GM12873 (cell line): ENCODE measurements around the gene YWHAE.

Experiments used
- TF ChIP-seq, protein P1 (sequence below): IDR thresholded peaks from 2 replicates; pipeline ENCODE4 v1.5.1; 2012; ENCODE audit warnings: low read depth, mild to moderate bottlenecking, moderate library complexity, low read length, control low read depth; ENCODE audit not compliant: insufficient read depth; ENCODE audit errors: missing control alignments

Gene YWHAE

DNA sequence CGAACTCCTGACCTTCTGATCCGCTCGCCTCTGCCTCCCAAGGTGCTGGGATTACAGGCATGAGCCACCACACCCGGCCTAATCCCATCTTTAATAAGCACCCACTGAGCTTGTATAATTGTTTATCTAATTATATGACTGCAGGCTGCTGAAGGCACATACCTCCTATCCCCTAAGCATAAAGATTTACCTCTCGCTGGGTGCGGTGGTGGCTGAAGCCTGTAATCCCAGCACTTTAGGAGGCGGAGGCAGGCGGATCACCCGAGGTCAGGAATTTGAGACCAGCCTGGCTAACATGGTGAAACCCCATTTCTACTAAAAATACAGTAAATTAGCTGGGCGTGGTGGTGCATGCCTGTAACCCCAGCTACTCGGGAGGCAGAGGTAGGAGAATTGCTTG, 20.1 kb upstream of the YWHAE start:
- TF ChIP-seq, protein P1, sequence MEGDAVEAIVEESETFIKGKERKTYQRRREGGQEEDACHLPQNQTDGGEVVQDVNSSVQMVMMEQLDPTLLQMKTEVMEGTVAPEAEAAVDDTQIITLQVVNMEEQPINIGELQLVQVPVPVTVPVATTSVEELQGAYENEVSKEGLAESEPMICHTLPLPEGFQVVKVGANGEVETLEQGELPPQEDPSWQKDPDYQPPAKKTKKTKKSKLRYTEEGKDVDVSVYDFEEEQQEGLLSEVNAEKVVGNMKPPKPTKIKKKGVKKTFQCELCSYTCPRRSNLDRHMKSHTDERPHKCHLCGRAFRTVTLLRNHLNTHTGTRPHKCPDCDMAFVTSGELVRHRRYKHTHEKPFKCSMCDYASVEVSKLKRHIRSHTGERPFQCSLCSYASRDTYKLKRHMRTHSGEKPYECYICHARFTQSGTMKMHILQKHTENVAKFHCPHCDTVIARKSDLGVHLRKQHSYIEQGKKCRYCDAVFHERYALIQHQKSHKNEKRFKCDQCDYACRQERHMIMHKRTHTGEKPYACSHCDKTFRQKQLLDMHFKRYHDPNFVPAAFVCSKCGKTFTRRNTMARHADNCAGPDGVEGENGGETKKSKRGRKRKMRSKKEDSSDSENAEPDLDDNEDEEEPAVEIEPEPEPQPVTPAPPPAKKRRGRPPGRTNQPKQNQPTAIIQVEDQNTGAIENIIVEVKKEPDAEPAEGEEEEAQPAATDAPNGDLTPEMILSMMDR: no peak

DNA sequence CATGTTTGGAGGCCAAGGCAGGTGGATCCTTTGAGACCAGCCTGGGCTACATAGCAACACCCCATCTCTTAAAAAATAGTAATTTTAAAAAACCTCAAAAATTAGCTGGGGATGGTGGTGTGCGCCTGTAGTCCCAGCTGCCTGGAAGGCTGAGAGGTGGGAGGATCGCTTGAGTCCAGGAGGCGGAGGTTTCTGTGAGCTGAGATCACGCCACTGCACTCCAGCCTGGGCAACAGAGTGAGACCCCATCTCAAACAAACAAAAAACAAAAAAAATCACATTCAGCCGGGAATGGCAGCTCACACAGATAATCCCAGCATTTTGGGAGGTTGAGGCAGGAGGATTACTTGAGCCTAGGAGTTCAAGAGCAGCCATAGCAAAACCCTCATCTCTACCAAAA, 16.4 kb upstream of the YWHAE start:
- TF ChIP-seq, protein P1: no peak

DNA sequence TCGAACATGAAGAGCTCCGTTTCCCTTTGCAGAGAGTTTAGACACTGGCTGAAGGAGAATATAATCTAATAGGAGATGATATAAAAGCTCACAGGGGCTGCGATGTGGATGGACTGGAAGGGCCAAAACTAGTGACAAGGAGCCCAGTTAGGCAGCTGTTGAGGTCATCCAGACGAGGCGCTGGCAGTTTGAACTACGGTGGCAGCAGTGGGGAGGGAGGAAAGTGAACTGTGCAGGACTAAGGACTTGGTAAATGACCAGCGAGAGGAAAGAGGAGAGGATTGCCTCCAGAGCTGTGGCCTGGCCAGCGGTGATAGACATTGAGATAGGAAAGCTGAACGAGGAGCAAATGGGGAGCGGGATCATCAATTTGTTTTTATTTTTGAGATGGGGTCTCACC, 14.6 kb upstream of the YWHAE start:
- TF ChIP-seq, protein P1: no peak

DNA sequence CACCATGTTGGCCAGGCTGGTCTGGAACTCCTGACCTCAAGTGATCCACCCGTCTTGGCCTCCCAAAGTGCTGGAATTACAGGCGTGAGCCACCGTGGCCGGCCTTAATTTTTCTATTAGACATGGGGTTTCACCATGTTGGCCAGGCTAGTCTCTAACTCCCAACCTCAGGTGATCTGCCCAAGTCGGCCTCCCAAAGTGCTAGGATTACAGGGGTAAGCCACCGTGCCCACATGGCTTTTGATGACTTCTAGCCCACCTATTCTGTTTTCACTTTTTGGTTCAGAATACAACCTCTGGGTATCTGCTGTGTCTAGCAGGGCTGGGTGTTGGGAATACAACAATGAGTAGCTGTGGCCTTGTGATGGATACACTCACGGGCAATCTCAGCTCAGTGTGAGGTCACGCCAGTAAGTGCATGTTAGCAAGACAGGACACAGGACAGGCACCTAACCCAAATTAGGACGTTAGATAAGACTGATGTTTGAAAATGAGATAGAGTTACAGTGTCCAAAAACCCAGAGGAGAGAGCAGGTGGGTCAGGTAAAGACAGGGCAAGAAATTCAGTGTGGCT, 14.1 kb upstream of the YWHAE start:
- TF ChIP-seq, protein P1: no peak

DNA sequence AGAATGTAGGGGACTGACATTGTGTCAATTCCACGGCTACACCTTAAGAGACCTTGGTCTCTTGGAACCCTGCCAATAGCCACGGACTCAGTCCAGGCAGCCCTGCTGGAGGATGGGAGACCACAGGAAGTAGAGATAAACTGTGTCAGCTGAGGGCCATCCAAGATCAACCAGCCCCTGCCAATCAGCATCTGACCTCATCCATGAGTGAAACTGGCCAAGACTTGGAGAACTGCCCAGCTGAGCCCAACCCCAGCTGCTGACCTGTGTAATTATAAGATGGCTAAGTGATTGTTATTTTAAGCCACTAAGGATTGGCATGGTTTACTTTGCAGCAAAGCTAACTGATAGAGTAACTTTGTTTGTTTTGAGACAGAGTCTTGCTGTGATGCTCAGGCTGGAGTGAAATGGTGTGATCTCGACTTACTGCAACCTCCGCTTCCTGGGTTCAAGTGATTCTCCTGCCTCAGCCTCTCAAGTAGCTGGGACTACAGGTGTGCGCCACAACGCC, 13.3 kb upstream of the YWHAE start:
- TF ChIP-seq, protein P1: no peak

GRCh38 chr17:1412185-1413110, 12.4 kb upstream of the YWHAE start:
- TF ChIP-seq, protein P1: no peak

DNA sequence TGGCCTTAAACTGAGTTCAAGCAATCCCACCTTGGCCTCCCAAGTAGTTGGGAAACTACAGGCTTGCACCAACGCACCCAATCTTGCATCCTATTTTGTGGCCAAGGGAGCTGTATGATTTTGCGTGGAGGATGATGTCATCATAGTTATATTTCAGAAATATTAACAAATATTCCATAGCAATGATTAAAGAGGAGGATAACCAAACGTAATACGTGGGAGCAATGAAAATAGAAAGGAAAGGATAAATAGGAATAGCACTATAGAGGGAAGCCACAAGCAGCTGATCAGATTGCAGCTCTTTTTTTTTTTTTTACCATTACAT, 2.2 kb upstream of the YWHAE start:
- TF ChIP-seq, protein P1: no peak
